ENCODE measurements around the gene RTL5.

The RTL5 gene

DNA sequence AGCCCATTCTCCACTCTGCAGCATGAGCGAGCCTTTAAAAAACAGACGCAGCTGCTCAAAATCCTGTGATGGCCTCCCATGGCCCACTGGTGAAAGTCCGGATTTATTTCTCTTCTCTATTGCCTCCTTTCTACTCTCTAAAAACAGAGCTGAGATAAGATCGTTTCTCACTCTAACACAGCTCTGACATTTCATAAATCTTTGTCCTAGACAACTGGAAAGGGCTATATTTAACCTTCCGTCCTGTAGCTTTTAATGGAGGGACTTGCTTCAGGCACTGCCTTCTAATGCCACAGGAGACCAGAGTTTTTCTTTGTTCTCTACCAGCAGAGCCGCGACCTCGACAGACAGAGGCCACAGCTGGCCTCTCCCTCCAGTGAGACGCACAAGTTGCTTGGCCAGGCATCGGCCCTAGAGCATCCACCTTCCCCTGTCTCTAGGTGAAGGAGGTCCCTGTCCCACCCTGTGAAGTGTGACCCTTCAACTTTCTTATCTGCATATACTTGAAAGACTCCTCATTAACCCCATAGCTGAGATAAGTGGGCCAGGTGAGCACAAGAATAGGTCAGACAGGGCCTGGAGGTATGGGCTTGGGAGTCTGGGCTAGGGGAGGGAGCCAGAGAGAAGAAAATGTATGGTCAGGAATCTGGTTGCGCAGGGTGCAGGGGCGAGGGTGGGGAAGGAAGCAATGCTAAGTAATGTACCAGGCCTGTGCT is 50.0 kb downstream of the RTL5 start:
- H3K27ac ChIP-seq (ENCODE audit: low read length) = no peak overlapping the region
- H3K79me2 ChIP-seq (ENCODE audit: insufficient read depth, low read length) = no peaks in the 10 kb centered on the region
- DNase-seq (no peak), ATAC-seq (ENCODE audit: insufficient read depth, low read depth) (no peak)
- no peak for TF ChIP-seq EZH2 (IDR thresholded peaks at IDR 0.05; ENCODE audit: borderline replicate concordance, low read depth, low read length, severe bottlenecking)
- TF ChIP-seq, protein P1, sequence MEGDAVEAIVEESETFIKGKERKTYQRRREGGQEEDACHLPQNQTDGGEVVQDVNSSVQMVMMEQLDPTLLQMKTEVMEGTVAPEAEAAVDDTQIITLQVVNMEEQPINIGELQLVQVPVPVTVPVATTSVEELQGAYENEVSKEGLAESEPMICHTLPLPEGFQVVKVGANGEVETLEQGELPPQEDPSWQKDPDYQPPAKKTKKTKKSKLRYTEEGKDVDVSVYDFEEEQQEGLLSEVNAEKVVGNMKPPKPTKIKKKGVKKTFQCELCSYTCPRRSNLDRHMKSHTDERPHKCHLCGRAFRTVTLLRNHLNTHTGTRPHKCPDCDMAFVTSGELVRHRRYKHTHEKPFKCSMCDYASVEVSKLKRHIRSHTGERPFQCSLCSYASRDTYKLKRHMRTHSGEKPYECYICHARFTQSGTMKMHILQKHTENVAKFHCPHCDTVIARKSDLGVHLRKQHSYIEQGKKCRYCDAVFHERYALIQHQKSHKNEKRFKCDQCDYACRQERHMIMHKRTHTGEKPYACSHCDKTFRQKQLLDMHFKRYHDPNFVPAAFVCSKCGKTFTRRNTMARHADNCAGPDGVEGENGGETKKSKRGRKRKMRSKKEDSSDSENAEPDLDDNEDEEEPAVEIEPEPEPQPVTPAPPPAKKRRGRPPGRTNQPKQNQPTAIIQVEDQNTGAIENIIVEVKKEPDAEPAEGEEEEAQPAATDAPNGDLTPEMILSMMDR (IDR thresholded peaks at IDR 0.05; ENCODE audit: borderline replicate concordance, extremely low read depth, low read length, poor library complexity, severe bottlenecking) = no peak
- H3K27me3 ChIP-seq (ENCODE audit: insufficient read depth, low read length, poor library complexity) = no peaks in the 10 kb centered on the region
- H4K20me1 ChIP-seq (ENCODE audit: insufficient read depth, low read length) = no peaks in the 10 kb centered on the region
- H3K9ac ChIP-seq (ENCODE audit: low read depth, low read length) = no peak overlapping the region
- H3K4me1 ChIP-seq (ENCODE audit: insufficient read depth, low read length) = no peaks in the 10 kb centered on the region
- H3K4me2 ChIP-seq (ENCODE audit: insufficient read depth, low read length) = no peak overlapping the region
- H3K4me3 ChIP-seq (ENCODE audit: low read depth in 1 of 2, low read length in 2 of 2) = no peak overlapping the region
- H2AFZ ChIP-seq (ENCODE audit: low read depth, low read length) = no peak overlapping the region
- no peaks in the 10 kb centered on the region for H3K36me3 ChIP-seq (ENCODE audit: insufficient read depth, low read length)
- H3K9me3 ChIP-seq (ENCODE audit: insufficient read depth, low read length, severe bottlenecking) = no peaks in the 10 kb centered on the region

DNA sequence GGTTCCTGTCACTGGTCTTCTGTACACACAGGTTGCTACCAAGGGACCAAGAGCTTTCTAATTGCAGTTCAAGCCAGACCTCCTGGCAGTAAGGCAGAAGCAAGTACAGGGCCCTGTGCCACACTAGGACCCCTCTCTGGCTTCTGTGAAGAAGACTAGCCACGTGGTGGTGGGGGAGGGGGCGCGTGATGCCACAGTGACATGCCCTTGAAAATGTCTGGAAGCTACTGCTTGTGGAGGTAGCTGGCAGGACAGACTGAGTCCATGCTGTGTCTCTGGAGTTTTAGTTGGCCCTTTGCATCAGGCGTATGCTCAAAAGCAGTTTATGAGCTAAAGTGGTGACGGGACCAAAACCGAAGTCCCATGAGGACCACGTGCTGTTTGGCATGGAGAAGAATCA is 50.9 kb downstream of the RTL5 start:
- DNase-seq (no peak), ATAC-seq (ENCODE audit: insufficient read depth, low read depth) (no peak)
- Histone ChIP-seq H3K9me3 (ENCODE audit: insufficient read depth, low read length, severe bottlenecking) (no peaks in the 10 kb centered on the region), H3K79me2 (ENCODE audit: insufficient read depth, low read length) (no peaks in the 10 kb centered on the region), H3K27ac (ENCODE audit: low read length) (no peak overlapping the region), H3K4me3 (ENCODE audit: low read depth in 1 of 2, low read length in 2 of 2) (no peak overlapping the region), H2AFZ (ENCODE audit: low read depth, low read length) (no peak overlapping the region), H3K9ac (ENCODE audit: low read depth, low read length) (no peak overlapping the region), H4K20me1 (ENCODE audit: insufficient read depth, low read length) (no peaks in the 10 kb centered on the region), H3K27me3 (ENCODE audit: insufficient read depth, low read length, poor library complexity) (no peaks in the 10 kb centered on the region), H3K4me2 (ENCODE audit: insufficient read depth, low read length) (no peak overlapping the region), H3K36me3 (ENCODE audit: insufficient read depth, low read length) (no peaks in the 10 kb centered on the region), H3K4me1 (ENCODE audit: insufficient read depth, low read length) (no peaks in the 10 kb centered on the region)
- TF ChIP-seq, protein P1 (IDR thresholded peaks at IDR 0.05; ENCODE audit: borderline replicate concordance, extremely low read depth, low read length, poor library complexity, severe bottlenecking) = no peak
- TF ChIP-seq EZH2 (IDR thresholded peaks at IDR 0.05; ENCODE audit: borderline replicate concordance, low read depth, low read length, severe bottlenecking) = no peak

DNA sequence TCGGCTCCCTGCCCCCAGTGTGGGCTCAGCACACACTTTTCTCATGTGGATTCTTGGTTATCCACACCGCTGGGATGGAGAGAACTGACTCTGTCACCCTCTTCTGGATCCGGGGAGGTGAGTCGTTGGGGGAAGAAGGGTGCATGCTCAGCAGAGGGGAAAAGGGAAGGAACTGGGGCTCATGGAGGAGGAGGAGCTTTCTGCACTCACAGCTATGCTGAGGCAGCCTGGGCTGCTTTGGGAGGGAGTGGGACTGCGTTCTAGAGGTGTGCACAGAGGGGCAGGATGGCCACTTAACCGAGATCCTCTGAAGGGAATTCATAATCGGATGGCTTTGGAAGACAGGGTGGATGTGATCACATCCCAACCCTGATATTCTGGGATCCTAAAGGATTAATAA is 51.6 kb downstream of the RTL5 start:
- no peak for TF ChIP-seq EZH2 (IDR thresholded peaks at IDR 0.05; ENCODE audit: borderline replicate concordance, low read depth, low read length, severe bottlenecking)
- TF ChIP-seq, protein P1 (IDR thresholded peaks at IDR 0.05; ENCODE audit: borderline replicate concordance, extremely low read depth, low read length, poor library complexity, severe bottlenecking) = no peak
- Histone ChIP-seq H2AFZ (ENCODE audit: low read depth, low read length) (no peak overlapping the region), H3K9ac (ENCODE audit: low read depth, low read length) (no peak overlapping the region), H3K27ac (ENCODE audit: low read length) (no peak overlapping the region), H3K36me3 (ENCODE audit: insufficient read depth, low read length) (no peaks in the 10 kb centered on the region), H3K27me3 (ENCODE audit: insufficient read depth, low read length, poor library complexity) (no peaks in the 10 kb centered on the region), H3K4me1 (ENCODE audit: insufficient read depth, low read length) (no peaks in the 10 kb centered on the region), H3K79me2 (ENCODE audit: insufficient read depth, low read length) (no peaks in the 10 kb centered on the region), H3K9me3 (ENCODE audit: insufficient read depth, low read length, severe bottlenecking) (no peaks in the 10 kb centered on the region), H3K4me2 (ENCODE audit: insufficient read depth, low read length) (no peak overlapping the region), H3K4me3 (ENCODE audit: low read depth in 1 of 2, low read length in 2 of 2) (no peak overlapping the region), H4K20me1 (ENCODE audit: insufficient read depth, low read length) (no peaks in the 10 kb centered on the region)
- no peak for ATAC-seq (ENCODE audit: insufficient read depth, low read depth)
- DNase-seq = no peak

All from DND-41 (cell line).